Jurkat, Clone E6-1 (cell line): ENCODE measurements around the gene TTLL4.
"Not testable (repeated sequence)": the region's sequence is repeated elsewhere in the genome, so short reads cannot be mapped to it uniquely, and the experiment has no call there.

Experiments
- DNase-seq: peaks from one replicate; pipeline ENCODE4 v3.0.0-alpha.2; 2011; ENCODE audit warnings: low read depth, low spot score
- H3K4me3 ChIP-seq: 2 replicates; pipeline ENCODE4 v1.5.1; 2011; ENCODE audit warnings: mild to moderate bottlenecking, low read length, control low read depth, moderate library complexity

Gene TTLL4

GRCh38 chr2:218734190-218734975, 23.7 kb downstream of the TTLL4 start:
- no peak overlapping the region for H3K4me3 ChIP-seq
- no peak for DNase-seq

DNA sequence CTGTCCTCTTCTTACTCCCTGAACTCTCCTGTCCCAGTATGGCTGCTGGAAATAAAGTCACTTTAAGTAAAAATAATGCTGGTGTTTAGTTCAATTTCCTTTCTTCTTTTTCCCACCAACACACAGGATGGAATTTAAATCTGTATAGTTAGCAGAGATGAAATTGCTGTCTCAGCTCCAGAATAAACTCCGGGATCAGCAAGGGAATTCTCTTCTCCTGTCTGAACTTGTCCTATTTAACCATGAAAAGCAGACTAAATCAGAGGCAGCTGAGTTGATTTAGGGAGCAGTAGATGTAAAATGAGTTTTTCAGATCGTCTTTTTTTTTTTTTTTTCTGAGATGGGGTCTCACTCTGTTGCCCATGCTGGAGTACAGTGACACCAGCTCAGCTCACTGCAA, 25.9 kb downstream of the TTLL4 start:
- no peak for DNase-seq
- no peak overlapping the region for H3K4me3 ChIP-seq

- DNase-seq = no peak
These were observed 32.4 kb downstream of the TTLL4 start for GRCh38 chr2:218743068-218743467.

DNA sequence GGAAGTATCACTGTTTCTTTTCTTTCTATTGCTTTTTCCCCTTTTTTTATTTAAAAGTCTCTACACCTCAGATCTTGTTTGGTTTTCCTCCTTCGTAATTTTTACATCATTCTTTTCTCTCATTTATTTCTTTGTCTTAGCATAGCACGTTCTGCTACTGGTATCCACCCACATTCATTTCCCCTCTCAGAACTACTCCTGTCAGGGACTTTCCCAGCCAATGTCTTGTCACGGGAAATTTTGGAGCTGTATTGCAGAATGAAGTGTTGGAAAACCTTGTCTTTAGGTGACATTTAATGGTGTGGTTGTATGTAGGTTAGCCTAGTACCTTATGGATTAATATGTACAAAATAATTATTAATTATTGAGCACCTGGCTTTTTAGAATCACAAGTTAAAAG, 34.0 kb downstream of the TTLL4 start:
- DNase-seq = no peak
- H3K4me3 ChIP-seq = no peak overlapping the region

More at GRCh38 chr2:218743068-218743467, 32.4 kb downstream of the TTLL4 start:
- H3K4me3 ChIP-seq = no peak overlapping the region

GRCh38 chr2:218745160-218745558, 34.5 kb downstream of the TTLL4 start:
- no peak for DNase-seq
- no peak overlapping the region for H3K4me3 ChIP-seq

- H3K4me3 ChIP-seq = no peak overlapping the region
- no peak for DNase-seq
These were observed 35.2 kb downstream of the TTLL4 start for GRCh38 chr2:218745559-218746469.

- H3K4me3 ChIP-seq = no peak overlapping the region
- DNase-seq = no peak
These were observed 35.8 kb downstream of the TTLL4 start for GRCh38 chr2:218746470-218746795.

- DNase-seq = no peak
- H3K4me3 ChIP-seq = no peak overlapping the region
These were observed 36.3 kb downstream of the TTLL4 start for GRCh38 chr2:218746960-218747359.

- no peak overlapping the region for H3K4me3 ChIP-seq
- DNase-seq = no peak
These were observed 38.3 kb downstream of the TTLL4 start for GRCh38 chr2:218748741-218749441.

DNA sequence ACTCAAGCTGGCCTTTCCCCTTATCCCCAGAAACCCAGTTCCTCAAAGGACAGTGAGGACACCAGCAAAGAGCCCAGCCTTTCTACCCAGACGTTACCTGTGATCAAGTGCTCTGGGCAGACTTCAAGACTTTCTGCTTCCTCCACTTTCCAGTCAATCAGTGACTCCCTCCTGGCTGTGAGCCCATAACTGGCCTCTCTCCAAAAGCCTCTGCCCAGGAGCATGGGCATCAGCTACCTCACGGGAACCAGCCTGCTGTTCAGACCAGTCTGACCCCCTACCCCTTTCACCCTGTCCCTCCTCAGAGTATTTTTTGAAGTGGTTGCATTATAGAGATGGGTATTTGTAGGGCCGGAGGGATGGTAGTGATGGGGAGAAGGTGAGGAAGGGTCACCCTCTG, 43.6 kb downstream of the TTLL4 start:
- no peak overlapping the region for H3K4me3 ChIP-seq
- no peak for DNase-seq

- H3K4me3 ChIP-seq = no peak overlapping the region
- DNase-seq = no peak
These were observed 44.1 kb downstream of the TTLL4 start for GRCh38 chr2:218754781-218755180.

GRCh38 chr2:218755198-218755566, 44.5 kb downstream of the TTLL4 start:
- no peak for DNase-seq
- no peak overlapping the region for H3K4me3 ChIP-seq

GRCh38 chr2:218755567-218756404, 45.2 kb downstream of the TTLL4 start:
- no peak overlapping the region for H3K4me3 ChIP-seq
- no peak for DNase-seq

DNA sequence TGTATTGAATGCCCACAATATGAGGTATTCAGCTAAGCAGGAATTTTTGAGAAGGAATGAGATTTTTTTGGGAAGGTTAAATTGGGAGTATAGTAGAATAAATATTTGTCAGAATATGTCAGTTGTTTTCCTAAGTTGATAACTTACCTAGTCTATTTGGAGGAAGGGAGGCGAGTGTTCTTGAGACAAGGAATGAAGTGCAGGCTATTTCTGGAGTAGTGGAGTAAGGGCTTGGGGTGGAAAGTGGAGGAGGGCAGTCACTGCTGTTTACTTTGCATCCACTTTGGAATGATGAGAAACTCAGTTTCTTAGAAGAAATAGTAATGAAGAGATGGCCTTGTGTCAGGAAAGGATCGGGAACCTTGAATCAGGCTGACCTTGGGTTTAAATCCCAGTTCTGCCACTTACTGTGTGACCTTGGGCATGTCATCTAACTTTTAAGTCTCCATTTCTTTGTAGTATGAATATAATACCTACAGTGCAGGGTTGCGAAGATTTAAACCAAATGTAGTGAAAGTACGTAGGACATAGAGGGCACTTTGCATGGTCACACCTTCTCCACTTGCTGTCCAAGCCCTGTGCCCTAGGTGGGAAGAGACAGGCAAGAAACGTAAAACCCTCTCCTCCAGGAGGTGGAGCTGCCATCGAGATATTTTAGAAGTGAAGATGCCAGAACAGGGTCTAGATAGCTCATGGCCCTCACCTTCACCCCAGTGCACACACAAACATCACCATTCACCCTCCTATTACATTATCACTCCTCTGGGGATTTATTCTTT, 46.2 kb downstream of the TTLL4 start:
- no peak overlapping the region for H3K4me3 ChIP-seq
- DNase-seq = no peak

DNA sequence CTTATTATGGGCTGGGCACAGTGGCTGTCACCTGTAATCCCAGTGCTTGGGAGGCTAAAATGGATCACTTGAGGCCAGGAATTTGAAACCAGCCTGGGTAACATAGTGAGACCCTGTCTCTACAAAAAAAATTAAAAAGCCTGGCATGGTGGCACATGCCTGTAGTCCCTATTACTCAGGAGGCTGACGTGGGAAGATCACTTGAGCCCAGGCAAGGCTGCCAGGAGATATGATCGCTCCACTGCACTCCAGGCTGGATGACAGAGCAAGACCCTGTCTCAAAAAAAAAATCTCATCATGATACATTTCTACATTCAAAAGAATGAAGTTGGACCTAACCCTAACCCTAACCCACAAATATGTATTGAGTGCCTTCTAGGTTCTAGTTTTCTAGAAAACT, 51.2 kb downstream of the TTLL4 start:
- H3K4me3 ChIP-seq = no peak overlapping the region
- no peak for DNase-seq

- H3K4me3 ChIP-seq, DNase-seq: not testable (repeated sequence)
These were observed 62.1 kb downstream of the TTLL4 start for GRCh38 chr2:218772759-218773158.

- no peak for DNase-seq
- no peak overlapping the region for H3K4me3 ChIP-seq
These were observed 63.2 kb downstream of the TTLL4 start for GRCh38 chr2:218773881-218774280.

GRCh38 chr2:218776488-218776887, 65.9 kb downstream of the TTLL4 start:
- no peak overlapping the region for H3K4me3 ChIP-seq
- DNase-seq = no peak
